GM18867 (cell line): ENCODE data around the gene NYNRIN.
"Not testable (repeated sequence)": the region's sequence is repeated elsewhere in the genome, so short reads cannot be mapped to it uniquely, and the experiment has no call there.

Experiments
- ATAC-seq: cut with Tn5 transposase; IDR thresholded peaks from one replicate; pipeline ENCODE4 v1.9.1; 2021; ENCODE audit warnings: mild to moderate bottlenecking, moderate library complexity; ENCODE audit not compliant: unreplicated experiment

The NYNRIN gene

GRCh38 chr14:24369907-24370687, 28.7 kb upstream of the NYNRIN start:
- no peak for ATAC-seq

- ATAC-seq, result no peak
These were observed 28.1 kb upstream of the NYNRIN start for GRCh38 chr14:24370748-24371147.

GRCh38 chr14:24371605-24372004, 27.2 kb upstream of the NYNRIN start:
- not testable (repeated sequence) for ATAC-seq

- no peak for ATAC-seq
These were observed 25.9 kb upstream of the NYNRIN start for GRCh38 chr14:24372701-24373416.

GRCh38 chr14:24376448-24377070, 22.2 kb upstream of the NYNRIN start:
- no peak for ATAC-seq

- no peak for ATAC-seq
These were observed 21.7 kb upstream of the NYNRIN start for GRCh38 chr14:24377126-24377525.

- ATAC-seq, result no peak
These were observed 21.1 kb upstream of the NYNRIN start for GRCh38 chr14:24377657-24378056.

GRCh38 chr14:24378327-24378726, 20.5 kb upstream of the NYNRIN start:
- ATAC-seq, result no peak

- no peak for ATAC-seq
These were observed 19.6 kb upstream of the NYNRIN start for GRCh38 chr14:24378981-24379906.

- ATAC-seq, result no peak
These were observed 18.7 kb upstream of the NYNRIN start for GRCh38 chr14:24379907-24380730.

GRCh38 chr14:24381363-24382063, 17.3 kb upstream of the NYNRIN start:
- no peak for ATAC-seq

- ATAC-seq, result no peak
These were observed 16.8 kb upstream of the NYNRIN start for GRCh38 chr14:24382064-24382371.

- no peak for ATAC-seq
These were observed 14.6 kb upstream of the NYNRIN start for GRCh38 chr14:24384169-24384568.

GRCh38 chr14:24385524-24385923, 13.3 kb upstream of the NYNRIN start:
- no peak for ATAC-seq

- ATAC-seq, result no peak
These were observed 11.8 kb upstream of the NYNRIN start for GRCh38 chr14:24387009-24387345.

GRCh38 chr14:24387579-24387978, 11.2 kb upstream of the NYNRIN start:
- not testable (repeated sequence) for ATAC-seq

GRCh38 chr14:24388474-24389179, 10.2 kb upstream of the NYNRIN start:
- ATAC-seq, result no peak

- ATAC-seq, result no peak
These were observed 9.5 kb upstream of the NYNRIN start for GRCh38 chr14:24389226-24389848.
